Glomerular endothelial cell (primary cell): ENCODE measurements around the gene RCAN1. TPM values are rescaled to one million over a fixed set of nuclear protein-coding genes. Genes with fewer than 3 reads are reported as not detected.
"Not testable (repeated sequence)": the region's sequence is repeated elsewhere in the genome, so short reads cannot be mapped to it uniquely, and the experiment has no call there.

Source experiments
- DNase-seq: peaks from one replicate; pipeline ENCODE4 v3.0.0-alpha.2; 2011; ENCODE audit warnings: low read depth, low spot score; ENCODE audit errors: extremely low read depth
- total RNA-seq: library from RNA; depleted of rRNA; stranded (reverse); fragments of >200 nt; gene quantifications from 2 replicates; pipeline ENCODE4 v1.2.3, GENCODE V29; 2015

Gene RCAN1
- total RNA-seq, 1 donor from 2014 or later: 42.8 TPM

DNA sequence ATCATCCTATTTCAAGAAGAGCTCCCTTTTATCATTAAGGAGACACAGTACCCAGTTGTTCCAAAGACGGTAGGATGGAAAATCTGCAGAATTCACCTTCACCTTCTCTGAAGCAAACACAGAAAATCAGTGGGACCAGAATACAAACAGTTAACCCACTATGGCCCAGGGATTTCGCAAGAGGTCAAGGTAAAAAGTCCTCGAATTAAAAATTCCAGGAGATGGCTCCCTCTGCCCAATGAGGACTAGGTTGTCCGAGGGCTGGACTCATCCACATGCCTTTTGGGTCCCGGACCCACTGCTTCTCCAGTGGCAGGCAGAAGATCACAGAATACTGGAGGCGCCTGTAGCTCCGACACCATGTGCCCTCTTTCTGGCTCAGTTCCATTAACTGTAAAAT lies 42.9 kb downstream of the RCAN1 start:
- no peak for DNase-seq

DNA sequence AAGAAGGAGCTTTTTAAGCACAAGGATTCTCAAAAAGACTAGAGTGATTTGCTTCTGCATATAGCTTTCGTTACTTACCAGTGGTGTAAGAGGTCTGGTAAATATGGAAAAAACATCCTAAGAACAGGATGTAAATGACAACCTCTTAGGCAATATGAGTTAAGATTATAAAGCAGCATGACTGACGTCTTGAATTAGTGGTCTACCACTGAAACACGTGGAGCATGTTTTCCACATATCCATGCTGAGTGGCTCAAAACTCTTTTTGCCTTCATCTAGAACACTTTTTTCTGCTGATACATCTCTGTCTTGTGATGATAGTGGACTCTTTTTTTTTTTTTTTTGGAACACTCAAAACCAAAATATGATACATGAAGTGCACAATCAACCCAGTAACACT lies 44.6 kb downstream of the RCAN1 start:
- DNase-seq: no peak

DNA sequence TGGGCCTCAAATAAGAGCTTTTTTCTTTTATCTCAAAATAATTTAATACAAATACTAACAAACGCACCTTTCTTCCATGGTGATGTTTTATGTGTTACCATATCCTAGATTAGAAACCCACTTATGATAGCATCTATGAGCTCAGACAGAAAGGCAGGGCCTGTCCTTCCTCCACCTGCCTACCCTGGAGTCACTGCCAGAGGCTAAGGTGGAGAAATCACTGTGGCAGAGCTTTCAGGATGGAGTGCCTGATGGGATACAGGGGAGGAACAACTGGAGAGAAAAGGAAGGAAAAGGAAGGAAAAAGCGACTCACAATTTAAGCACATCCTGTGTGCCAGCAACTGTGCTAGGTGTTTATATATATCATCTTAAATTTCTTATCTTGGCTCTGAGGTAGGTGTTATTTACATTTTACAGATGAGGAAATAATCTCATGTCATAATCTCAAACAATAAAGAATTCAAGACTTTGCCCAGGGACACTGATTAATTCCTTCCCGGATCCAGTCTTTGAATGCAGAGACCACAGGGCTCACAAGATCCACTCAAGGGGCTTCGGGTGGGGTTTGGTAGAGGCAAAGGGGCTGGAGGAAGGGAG lies 45.4 kb downstream of the RCAN1 start:
- DNase-seq: no peak

DNA sequence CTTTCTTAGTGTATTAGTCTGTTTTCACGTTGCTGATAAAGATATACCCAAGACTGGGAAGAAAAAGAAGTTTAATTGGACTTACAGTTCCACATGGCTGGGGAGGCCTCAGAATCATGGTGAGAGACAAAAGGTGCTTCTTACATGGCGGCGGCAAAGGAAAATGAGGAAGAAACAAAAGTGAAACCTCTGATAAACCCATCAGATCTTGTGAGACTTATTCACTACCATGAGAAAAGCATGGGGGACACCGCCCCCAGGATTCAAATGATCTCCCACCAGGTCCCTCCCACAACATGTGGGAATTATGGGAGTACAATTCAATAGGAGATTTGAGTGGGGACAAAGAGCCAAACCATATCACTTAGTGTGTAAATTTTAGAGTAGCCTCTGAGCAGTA lies 46.1 kb downstream of the RCAN1 start:
- not testable (repeated sequence) for DNase-seq

DNA sequence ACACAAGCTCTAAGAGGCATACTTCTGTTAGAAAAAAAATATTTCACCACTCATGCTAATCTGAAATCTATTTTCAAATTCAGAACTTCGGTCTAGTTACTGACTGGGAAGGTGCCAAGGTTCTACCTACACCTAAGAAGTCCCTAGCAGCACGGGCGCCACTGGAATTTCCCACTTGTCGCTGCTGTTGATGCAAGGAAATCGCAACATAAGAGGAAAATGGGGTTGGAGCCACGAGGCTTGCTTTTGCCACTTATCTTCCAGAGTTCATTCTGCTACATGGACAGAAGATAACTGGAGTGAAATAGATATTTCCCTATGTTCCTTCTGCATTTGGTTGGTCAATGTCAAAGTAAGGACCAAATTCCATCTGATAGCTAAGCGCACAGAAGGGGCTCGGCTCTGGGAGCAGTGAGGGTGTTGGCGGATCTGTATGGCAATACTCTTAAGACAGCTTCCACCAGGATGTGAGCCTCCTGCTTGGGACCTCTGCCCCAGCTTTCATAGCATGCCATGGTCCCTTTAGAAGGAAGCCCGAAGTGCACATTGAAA lies 47.2 kb downstream of the RCAN1 start:
- no peak for DNase-seq

DNA sequence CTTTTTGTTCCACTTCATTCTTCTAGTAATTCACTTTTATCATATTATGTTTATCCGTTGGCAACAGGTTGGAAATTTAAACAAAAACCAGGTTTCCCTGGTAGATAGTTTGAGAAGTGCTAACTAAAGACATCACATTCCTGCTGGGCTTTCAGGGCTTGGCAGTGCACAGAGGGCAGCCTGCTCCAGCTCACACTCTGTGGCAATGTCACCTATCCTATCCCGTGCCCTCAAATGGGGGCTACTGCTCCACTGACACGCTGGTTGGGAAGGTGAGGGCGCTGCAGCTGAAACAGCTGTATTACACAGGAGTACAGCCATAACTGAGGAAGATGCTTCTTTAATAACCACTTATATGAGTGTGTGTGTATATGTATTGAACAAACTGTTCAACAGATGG lies 49.7 kb downstream of the RCAN1 start:
- no peak for DNase-seq

DNA sequence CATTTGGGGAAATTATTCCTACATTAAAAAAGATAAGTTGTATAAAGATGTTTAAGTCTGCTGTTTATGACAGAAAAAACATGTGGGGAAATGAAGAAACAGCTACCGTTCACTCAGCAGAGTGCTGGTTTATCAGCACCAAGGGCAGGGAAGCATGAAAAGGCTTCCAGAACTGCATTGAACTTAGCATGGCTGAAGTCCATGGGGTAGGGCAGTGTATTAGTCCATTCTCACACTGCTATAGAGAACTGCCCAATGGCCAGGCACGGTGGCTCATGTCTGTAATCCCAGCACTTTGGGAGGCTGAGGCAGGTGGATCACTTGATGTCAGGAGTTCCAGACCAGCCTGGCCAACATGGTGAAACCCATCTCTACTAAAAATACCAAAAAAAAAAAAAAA lies 51.5 kb downstream of the RCAN1 start:
- not testable (repeated sequence) for DNase-seq

DNA sequence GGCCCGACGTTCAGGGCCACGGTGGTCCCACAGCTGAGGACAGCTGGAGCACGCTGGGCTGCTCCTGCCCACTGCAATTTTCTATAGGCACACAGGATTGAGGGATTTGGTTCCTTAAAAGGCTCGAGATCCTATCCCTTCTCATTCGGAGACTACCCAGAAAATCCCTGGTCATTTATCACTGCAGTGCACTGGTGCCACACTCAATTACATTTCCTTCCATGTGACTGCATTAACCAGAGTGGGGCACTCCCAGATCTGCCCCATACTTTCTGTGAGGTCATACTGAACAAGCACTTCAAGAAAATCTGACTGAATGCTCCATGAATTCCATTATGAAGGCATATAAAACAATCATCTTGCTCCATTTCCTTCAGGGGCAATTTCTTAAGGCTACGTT lies 53.1 kb downstream of the RCAN1 start:
- DNase-seq: no peak

DNA sequence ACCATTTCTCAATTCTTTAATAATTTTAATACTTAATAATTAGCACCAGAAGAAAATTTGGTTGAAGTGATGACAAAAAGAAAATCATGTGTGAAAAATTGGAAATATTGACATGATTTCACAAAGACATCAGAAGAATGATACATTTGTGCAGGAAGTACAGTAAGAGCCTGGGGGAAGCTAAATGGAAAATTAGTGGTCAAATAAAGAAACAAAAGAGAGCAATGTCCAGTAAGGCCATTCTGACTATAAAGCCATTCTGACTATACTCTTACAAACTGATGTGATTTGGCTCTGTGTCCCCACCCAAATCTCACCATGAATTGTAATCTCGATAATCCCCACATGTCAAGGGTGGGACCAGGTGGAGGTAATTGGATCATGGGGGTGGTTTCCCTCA lies 54.3 kb downstream of the RCAN1 start:
- DNase-seq: no peak

DNA sequence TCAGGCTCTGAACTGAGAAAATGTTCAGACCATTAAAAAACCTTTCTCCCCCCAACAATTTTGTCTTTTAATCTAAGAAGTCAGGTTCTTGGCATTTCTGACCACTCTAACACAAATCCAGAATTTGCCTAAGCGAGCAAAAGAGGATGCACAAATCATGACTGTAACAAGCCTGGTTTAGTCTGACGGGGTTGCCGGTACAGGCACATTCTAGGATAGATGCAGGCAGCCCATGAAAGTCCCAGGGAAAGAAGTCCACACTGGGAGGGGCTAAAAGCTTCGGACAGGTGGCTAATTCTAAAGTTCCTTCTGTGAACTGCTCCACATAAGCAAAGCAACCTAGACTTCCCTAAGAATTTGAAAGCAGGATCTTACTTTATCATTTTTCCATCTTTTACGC lies 54.9 kb downstream of the RCAN1 start:
- DNase-seq: no peak

DNA sequence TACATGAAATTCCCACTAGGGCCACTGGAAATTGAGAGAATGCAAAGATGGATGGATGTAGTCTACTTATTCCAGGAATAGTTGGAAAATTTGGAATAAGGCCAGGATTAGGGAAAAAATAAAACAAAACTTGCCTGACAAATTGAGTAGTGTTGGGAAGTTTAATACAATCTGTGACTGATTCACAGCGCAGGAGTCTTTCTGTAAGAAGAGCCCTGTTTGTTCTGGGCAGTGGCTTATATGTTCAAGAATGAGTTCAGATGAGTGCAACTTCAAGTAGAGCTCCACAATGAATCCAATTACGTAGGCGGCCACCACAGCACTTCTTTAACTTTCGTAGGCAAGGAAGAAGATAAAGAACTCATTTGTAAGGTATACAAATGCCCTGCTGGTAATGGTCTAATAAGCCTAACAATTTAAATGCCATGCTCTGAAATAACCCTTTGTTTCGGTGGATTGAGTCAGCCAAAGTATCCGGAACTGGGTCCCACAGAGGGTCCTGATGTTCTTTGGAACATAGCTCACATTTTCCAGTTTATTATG lies 55.8 kb downstream of the RCAN1 start:
- no peak for DNase-seq

DNA sequence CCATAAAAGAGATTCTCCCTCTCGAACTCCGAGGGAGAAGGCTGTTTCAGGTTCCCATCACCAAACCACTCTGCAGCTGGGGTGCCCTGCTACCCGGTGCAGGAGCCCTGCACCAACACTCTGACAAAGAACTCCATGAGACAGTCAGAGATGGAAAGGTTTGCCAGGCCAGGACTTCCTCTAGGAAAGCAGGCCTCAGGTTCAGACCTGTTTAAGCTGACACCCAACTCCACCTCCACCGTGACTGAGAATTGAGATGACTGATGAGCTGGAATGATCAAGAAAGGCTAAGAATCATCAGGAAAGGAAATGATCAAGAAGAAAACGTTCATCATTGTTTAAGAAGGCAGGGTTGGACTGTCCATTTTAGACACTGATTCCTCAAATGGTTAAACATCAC lies 56.7 kb downstream of the RCAN1 start:
- no peak for DNase-seq

DNA sequence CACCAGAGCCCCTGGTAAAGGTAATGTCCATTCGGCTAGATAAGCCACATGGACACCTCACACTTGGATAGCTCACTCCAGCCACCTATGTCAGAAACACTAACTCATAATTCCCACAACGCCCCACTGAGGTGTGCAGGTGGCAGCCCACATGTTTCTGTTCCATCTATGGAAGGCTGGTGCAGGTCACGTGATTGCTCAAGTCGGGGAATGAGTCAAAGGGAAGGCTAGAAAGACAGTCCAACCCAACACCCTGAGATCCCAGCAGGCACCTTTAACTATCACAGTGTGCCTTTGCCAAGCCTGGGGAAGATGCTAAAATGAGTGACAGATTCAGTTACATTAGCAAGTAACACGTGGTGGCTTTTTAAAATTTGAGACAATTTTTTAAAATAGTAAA lies 57.7 kb downstream of the RCAN1 start:
- DNase-seq: no peak

DNA sequence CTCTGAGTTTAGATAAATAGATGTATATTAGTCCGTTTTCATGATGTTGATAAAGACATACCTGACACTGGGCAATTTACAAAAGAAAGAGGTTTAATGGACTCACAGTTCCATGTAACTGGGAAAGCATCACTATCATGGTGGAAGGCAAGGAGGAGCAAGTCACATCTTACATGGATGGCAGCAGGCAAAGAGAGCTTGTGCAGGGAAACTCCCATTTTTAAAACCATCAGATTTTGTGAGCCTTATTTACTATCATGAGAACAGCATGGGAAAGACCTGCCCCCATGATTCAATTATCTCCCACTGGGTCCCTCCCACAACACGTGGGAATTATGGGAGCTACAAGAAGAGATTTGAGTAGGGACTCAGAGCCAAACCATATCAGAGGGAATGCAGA lies 60.2 kb downstream of the RCAN1 start:
- DNase-seq: not testable (repeated sequence)

DNA sequence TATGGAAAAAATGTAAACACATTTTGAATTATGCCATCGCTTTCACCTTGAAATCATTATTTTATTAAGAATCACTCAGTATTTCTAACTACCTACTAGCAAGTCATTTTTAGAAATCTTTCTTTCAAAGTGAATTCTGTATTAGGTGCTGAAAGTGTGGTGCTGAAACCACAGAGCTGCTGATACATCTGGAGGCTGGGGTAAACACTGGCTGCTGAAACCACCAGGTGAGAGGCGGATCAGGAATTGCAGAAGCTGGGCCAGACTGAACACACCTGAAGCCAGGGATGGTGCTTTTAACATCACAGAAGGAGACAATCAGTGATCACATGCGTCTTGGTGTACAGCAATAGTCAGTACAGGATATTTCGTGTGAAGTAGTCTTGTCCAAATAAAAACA lies 60.7 kb downstream of the RCAN1 start:
- DNase-seq: no peak

DNA sequence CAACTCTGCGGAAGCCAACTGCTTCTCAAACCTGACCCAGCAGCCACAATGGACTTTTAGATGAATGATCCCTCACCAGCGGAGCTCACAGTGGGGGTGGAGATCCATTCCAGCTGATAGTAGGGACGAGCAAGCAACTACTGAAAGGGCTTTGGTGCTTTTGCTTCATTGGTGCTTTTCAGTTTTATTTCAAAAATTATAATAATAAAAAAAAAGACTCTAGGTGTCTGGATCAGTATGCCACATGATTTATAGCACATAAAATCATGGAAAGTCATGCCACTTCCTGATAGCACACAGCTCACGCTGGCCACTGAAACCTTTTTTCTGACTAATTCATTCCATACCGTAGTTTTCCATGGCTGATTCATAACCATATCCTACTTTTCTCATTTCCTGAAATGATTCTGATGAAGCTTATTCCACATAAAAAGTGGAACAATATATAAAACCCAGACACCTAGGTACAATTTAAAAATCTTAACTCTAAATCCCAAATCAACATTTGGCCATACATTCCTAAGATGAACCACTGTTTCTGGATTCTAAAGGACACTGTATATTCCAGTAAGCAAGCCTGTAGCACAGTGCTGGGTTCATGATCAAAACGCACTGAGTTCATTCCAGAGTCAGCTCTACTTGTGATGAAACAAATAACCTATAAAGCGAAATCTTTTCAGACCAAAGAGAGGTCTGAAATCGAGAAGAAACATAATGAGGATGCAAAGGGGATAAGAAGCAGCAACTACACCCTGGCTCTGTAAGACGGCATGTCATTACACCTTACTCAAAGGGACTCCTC lies 61.6 kb downstream of the RCAN1 start:
- DNase-seq: peak; percentile 82

DNA sequence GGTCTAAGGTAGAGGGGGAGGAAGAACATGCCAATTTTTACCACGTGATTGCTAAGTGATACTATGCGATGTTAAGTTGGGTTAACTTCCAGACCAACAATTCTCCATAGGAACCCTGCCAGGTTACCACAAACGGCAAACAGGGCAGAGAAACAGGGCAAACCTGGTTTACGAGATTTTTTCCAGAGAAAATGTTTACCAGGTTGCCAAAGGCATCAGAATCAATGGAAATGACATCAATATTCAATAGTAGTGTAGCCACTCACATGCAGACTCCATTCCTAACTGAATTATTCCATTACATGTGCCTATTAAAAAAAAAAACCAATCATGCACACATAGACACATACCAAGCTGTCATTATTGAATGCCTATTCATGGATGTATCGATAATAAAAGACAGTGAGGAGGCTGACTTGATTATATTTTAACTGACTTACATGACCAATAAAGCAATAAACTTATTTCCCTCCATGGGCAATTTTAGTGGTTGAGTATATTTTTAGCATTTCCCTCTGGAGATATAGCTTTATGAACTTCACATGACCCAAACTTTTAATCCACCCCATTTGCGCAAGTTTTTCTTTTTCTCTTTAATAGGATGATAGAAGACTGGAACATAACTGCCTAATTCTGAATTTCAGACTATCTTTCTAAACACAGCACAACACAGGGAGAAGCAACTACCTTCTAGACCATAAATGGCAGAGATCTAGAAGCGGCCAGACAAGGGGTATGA lies 62.4 kb downstream of the RCAN1 start:
- DNase-seq: no peak

DNA sequence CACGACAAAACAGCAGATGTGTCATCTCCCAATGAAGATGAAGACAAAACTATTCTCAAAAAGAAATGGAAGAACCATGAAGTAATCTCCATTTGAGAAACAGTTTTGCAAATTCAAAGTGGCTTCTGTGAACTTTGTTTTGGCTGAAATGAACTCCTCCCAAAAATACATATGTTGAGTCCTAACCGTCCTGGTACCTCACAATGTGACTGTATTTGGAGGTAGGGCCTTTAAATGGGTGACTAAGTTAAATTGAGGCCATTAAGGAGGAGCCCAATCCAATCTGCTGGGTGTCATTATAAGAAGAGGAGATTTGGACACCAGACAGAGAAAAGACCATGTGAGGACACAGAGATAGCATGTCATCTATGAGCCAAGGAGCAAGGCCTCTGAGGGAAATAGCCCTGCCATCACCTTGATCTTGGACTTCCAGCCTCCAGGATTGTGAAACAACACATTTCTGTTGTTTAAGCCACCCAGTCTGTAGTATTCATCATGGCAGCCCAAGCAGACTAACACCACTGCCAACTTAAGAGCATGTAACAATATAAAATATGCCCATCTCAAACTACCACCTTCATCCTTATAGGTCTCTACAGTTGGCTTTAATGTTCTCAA lies 64.6 kb downstream of the RCAN1 start:
- DNase-seq: no peak

DNA sequence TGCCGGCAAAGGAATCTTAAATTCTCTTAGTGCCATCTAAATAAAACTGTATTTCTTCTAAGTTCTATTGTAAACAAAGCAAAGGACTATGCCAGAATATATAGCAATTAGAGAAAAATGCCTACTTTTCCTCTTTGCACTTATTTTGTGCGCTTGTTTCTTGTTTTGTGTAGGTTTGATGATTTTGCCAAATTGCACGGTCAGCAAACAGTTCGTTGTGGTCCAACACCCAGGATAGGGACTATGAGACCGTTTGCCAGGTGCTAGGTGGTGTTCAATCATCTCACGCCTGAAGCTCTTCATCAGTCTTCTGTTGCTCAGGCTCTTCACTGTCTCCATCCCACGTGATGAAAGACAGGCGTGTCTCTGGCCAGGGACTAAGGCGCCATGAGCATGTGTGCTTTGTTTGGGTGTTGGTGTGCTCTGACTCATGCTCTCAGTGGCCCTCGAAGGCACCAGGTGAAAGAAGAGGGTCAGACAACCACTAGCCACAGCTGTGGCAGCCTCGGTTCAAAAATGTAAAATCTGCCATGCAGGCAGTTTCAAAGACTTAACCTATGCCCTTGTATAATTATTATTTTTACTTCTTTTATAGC lies 66.0 kb downstream of the RCAN1 start:
- no peak for DNase-seq

DNA sequence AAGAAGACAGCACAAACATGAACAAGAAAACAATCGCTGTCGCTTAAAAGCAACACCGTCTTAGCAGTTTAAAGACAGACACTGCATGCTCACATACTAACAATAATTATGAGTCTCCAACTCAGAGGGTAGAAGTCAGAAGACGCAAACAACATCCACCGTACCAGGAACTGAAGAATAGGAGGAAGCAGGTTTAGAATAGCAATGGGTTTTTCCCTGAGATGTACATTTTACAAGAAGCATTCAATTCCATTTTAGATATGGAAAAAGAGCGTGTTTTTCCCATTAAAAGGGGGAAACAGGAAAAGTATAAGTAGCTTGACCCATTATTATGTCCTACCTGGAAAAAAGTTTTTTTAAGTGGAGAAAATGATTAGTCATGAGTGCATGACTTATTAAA lies 68.4 kb downstream of the RCAN1 start:
- no peak for DNase-seq
